Fibroblast of villous mesenchyme (primary cell): ENCODE results near the gene KRT15. TPM values are rescaled to one million over a fixed set of nuclear protein-coding genes. Genes with fewer than 3 reads are reported as not detected.
A peak's percentile ranks its signal among the peaks of the same experiment; 100 is the strongest.

ENCODE experiments used
- DNase-seq: peaks from one replicate; pipeline ENCODE4 v3.0.0-alpha.2; 2010; ENCODE audit warnings: low read depth
- H3K4me3 ChIP-seq: 2 replicates; pipeline ENCODE4 v1.5.1; 2011; ENCODE audit warnings: low read depth, mild to moderate bottlenecking, low read length
- CTCF ChIP-seq: IDR thresholded peaks from 2 replicates; pipeline ENCODE4 v1.5.1; 2012; ENCODE audit warnings: low read depth, mild to moderate bottlenecking, low read length; ENCODE audit not compliant: insufficient read depth
- total RNA-seq: library from RNA; depleted of rRNA; stranded (reverse); fragments of >200 nt; gene quantifications from 2 replicates; pipeline ENCODE4 v1.2.3, GENCODE V29; 2012

Gene KRT15
- total RNA-seq, 1 donor = 0.43 TPM

- H3K4me3 ChIP-seq = no peak overlapping the region
- no peak for TF ChIP-seq CTCF
- DNase-seq = no peak
Observed at GRCh38 chr17:41505809-41506767, 12.6 kb downstream of the KRT15 start.

- no peak for DNase-seq
- H3K4me3 ChIP-seq = no peak within 1 kb of the TSS
- no peak for TF ChIP-seq CTCF
Observed at GRCh38 chr17:41505007-41505808, 13.5 kb downstream of the KRT15 start, which contains the start of gene KRT13. KRT13 (minus strand) TSS chr17:41505612; CDS start chr17:41505550, 62 bp downstream.

GRCh38 chr17:41504246-41504977, 14.3 kb downstream of the KRT15 start:
- peak; percentile 69 for DNase-seq
- no peak for TF ChIP-seq CTCF
- H3K4me3 ChIP-seq = no peak overlapping the region

GRCh38 chr17:41503202-41503601, 15.5 kb downstream of the KRT15 start:
- DNase-seq = no peak
- H3K4me3 ChIP-seq = no peak overlapping the region
- TF ChIP-seq CTCF = no peak

GRCh38 chr17:41500131-41500911, 18.4 kb downstream of the KRT15 start:
- no peak overlapping the region for H3K4me3 ChIP-seq
- TF ChIP-seq CTCF = no peak
- no peak for DNase-seq

- H3K4me3 ChIP-seq = no peak overlapping the region
- no peak for TF ChIP-seq CTCF
- DNase-seq = no peak
Observed at GRCh38 chr17:41499714-41500113, 19.0 kb downstream of the KRT15 start.
